ENCODE data around the gene DNAJC11.
"Not testable (repeated sequence)": the region's sequence is repeated elsewhere in the genome, so short reads cannot be mapped to it uniquely, and the experiment has no call there.

Gene DNAJC11

GRCh38 chr1:6694121-6694713 lies 7.4 kb downstream of the DNAJC11 start:
- DNase-seq, result no peak

- DNase-seq, result no peak
Observed at GRCh38 chr1:6692956-6693355, 8.7 kb downstream of the DNAJC11 start.

GRCh38 chr1:6691507-6691906 lies 10.1 kb downstream of the DNAJC11 start:
- no peak for DNase-seq

GRCh38 chr1:6690186-6690585 lies 11.4 kb downstream of the DNAJC11 start:
- no peak for DNase-seq

- no peak for DNase-seq
Observed at GRCh38 chr1:6688757-6689156, 12.9 kb downstream of the DNAJC11 start.

- no peak for DNase-seq
Observed at GRCh38 chr1:6688001-6688400, 13.6 kb downstream of the DNAJC11 start.

- no peak for DNase-seq
Observed at GRCh38 chr1:6686294-6686693, 15.3 kb downstream of the DNAJC11 start.

GRCh38 chr1:6685381-6685780 lies 16.2 kb downstream of the DNAJC11 start:
- DNase-seq, result no peak

- DNase-seq, result no peak
Observed at GRCh38 chr1:6683434-6683833, 18.2 kb downstream of the DNAJC11 start.

- no peak for DNase-seq
Observed at GRCh38 chr1:6675941-6676340, 25.7 kb downstream of the DNAJC11 start.

GRCh38 chr1:6674771-6675170 lies 26.8 kb downstream of the DNAJC11 start:
- no peak for DNase-seq

- DNase-seq, result no peak
Observed at GRCh38 chr1:6673816-6674398, 27.7 kb downstream of the DNAJC11 start.

- no peak for DNase-seq
Observed at GRCh38 chr1:6672558-6672957, 29.1 kb downstream of the DNAJC11 start.

- DNase-seq, result no peak
Observed at GRCh38 chr1:6668503-6668902, 33.1 kb downstream of the DNAJC11 start.

GRCh38 chr1:6667139-6667538 lies 34.5 kb downstream of the DNAJC11 start:
- no peak for DNase-seq

GRCh38 chr1:6666696-6667095 lies 34.9 kb downstream of the DNAJC11 start:
- DNase-seq, result no peak

- not testable (repeated sequence) for DNase-seq
Observed at GRCh38 chr1:6662468-6662867, 39.1 kb downstream of the DNAJC11 start.

GRCh38 chr1:6660415-6661049 lies 41.1 kb downstream of the DNAJC11 start:
- no peak for DNase-seq

GRCh38 chr1:6658359-6659060 lies 43.1 kb downstream of the DNAJC11 start:
- no peak for DNase-seq

GRCh38 chr1:6657138-6657537 lies 44.5 kb downstream of the DNAJC11 start:
- DNase-seq, result no peak

- DNase-seq, result no peak
Observed at GRCh38 chr1:6653436-6654290, 48.0 kb downstream of the DNAJC11 start.

GRCh38 chr1:6652986-6653385 lies 48.6 kb downstream of the DNAJC11 start:
- no peak for DNase-seq

- no peak for DNase-seq
Observed at GRCh38 chr1:6651909-6652308, 49.7 kb downstream of the DNAJC11 start.

Measured in NCI-H446 treated with DMSO at 0.1 percent for 48 hours (cell line).